Suprapubic skin (tissue), 4 donors: Measurements from ENCODE around the gene HMCN1.

ENCODE experiments used
- CTCF ChIP-seq, 2 donors: fragments of 200-600 bp in 1 of 2; fragments of 450-650 bp in 1 of 2; sonication (generic) in 1 of 2; IDR thresholded peaks; one replicate each; pipeline ENCODE4 v1.5.1; 2016 to 2019; ENCODE audit warnings: antibody characterized with exemption in 2 of 2, mild to moderate bottlenecking in 1 of 2, moderate library complexity in 1 of 2
- EP300 ChIP-seq: sonication (generic); formaldehyde crosslinking; IDR thresholded peaks from one replicate; pipeline ENCODE4 v1.6.1; 2017; ENCODE audit warnings: antibody characterized with exemption
- POLR2A ChIP-seq, 2 donors: fragments of 450-650 bp; IDR thresholded peaks; one replicate each; pipeline ENCODE4 v1.6.1; 2017; ENCODE audit warnings: antibody characterized with exemption in 2 of 2, mild to moderate bottlenecking in 2 of 2, moderate library complexity in 2 of 2
- POLR2AphosphoS5 ChIP-seq, 3 donors: sonication (generic); formaldehyde crosslinking; IDR thresholded peaks; one replicate each; pipeline ENCODE4 v1.6.1; 2017; ENCODE audit warnings: antibody characterized with exemption in 3 of 3

- TF ChIP-seq CTCF (IDR thresholded peaks at IDR 0.05) (no peak), EP300 (no peak), POLR2A (IDR thresholded peaks at IDR 0.05) (no peak), POLR2AphosphoS5 (IDR thresholded peaks at IDR 0.05) (no peak)
Observed at GRCh38 chr1:185957441-185958363, 223.5 kb downstream of the HMCN1 start.
